AG08395 (cell line): ENCODE measurements around the gene IFNL3.
"Not testable (repeated sequence)": the region's sequence is repeated elsewhere in the genome, so short reads cannot be mapped to it uniquely, and the experiment has no call there.

Experiments
- DNase-seq: peaks from one replicate; pipeline ENCODE4 v3.0.0; 2012; ENCODE audit warnings: mixed read lengths, low spot score

IFNL3 gene

DNA sequence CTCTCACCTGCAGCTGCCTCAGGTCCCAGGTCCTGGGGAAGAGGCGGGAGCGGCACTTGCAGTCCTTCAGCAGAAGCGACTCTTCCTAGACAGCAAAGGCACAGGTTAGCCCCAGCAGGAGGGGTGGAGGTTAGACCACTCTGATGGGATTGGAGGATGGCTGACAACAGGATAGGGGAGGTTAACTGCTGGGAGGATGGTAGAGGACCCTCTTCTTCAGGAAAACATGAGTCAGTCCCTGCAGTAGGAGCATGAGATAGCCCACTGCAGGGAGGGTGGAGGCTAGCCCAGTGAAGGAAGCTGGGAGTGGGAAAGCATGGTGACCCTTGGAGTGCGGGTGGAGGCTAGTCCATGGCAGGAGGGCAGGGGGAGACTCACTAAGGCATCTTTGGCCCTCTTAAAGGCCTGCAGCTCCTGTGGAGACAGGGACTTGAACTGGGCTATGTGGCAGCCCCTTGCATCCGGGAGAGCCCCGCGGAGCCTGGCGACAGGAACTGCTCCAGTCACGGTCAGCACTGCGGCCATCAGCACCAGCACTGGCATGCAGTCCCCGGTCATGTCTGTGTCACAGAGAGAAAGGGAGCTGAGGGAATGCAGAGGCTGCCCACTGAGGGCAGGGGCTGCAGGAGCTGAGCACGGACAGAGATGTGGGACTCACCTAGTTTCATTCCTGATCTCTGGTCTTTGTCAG, at the start of gene IFNL3:
Gene IFNL3 (minus strand): TSS at position 597 of the 691 bp plus-strand sequence. CDS start 39 bp downstream, at position 558.
- not testable (repeated sequence) for DNase-seq

DNA sequence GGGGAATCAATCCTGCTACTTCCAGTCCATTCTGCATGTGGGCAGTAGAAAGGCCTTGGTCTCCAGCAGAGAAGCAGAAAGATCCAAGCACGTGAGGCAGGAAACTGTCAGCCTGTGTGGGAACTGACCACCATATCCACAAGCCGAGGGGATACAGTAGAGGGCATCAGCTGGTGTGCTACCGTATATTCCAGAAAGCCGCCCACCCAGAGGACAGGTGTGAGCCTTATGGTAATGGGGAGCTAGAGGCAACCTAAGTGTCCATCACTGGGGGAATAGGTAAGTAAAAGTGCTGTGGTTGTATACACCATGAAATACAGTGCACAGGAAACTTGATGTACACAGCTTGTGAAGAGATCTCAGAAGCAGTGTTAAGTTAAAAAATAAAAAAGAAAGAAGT, 48.6 kb upstream of the IFNL3 start:
- no peak for DNase-seq

DNA sequence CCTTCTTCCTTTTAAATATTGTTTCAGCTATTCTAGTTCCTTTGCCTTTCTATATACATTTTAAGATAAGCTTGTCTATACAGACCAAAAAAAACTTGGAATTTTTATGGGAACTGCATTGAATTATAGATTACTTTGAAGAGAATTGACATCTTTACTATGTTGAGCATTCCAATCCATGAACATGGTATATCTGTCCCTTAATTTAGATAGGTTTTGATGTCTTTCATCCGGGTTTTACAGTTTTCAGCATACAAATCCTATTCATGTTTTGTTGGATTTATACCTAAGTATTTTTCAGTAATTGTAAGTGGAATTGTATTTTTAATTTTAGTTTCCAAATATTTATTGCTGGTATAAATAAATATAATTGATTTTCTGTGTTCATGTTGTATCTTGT, 39.2 kb upstream of the IFNL3 start:
- DNase-seq: no peak

DNA sequence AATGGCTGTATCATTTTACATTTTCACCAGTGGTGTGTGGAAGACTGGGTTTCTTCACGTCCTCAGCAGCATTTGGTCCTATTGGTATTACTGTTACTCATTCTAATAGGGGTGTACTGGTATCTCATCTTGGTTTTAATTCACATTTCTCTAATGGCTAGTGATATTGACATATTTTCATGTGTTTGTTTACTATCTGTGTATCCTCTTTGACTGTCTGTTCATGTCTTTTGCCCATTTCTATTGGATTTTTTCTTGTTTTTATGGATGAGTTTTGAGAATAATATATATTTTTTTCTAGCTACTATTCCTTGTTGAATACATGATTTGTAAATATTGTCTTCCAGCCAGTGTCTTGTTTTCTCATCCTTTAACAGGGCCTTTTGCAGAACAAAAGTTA, 37.2 kb upstream of the IFNL3 start:
- no peak for DNase-seq

DNA sequence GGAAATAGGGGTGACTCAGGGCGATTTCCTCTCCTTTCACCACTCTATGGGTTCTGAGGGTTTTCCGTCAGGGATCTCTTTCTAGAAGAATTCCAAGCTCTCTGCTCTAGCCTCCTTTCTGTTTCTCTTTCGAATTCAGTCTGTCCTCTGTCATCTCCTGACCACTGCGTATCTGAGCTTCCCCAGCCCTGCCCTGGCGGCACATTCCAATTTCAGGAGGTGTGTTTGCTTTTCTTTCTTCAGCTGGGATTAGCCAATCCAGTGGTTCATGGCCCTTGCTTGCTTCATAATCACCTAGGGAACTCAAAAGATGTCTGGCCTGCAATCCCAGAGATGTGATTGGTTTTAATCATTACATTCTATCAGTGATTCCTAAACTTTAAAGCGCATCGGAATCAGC, 32.8 kb upstream of the IFNL3 start:
- no peak for DNase-seq

DNA sequence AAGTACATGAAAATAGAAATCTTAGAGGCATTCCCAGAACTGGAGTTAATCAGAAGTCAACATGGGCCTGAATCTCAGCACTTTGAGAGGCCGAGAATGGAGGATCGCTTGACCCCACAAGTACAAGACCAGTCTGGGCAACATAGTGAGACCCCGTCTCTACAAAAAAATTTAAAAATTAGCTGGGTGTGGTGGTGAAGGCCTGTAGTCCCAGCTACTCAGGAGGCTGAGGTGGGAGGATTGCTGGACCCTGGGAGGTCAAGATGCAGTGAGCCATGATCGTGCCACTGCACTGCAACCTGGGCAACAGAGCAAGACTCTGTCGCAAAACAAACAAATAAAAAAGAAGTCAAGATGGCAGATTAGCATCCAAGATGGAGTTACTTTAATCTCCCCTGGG, 31.9 kb upstream of the IFNL3 start:
- no peak for DNase-seq

DNA sequence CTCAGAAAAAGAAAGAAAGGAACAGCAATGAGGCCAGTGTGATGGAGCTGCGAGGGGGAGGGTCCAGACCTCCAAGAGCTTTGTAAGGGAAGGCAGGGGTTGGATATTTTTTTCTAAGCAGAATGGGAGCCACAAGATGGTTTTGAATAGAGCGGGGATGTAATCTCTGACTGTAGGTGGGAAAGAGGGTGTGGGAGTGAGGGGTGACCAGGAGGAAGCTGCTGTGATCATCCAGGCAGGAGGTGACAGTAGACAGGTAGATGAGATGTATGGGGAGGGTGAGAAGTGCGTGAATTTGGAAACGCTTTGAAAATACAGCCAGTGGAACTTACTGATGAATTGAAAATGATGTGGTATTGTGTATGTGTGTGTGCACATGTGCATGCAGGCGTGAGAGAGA, 30.8 kb upstream of the IFNL3 start:
- DNase-seq: no peak

DNA sequence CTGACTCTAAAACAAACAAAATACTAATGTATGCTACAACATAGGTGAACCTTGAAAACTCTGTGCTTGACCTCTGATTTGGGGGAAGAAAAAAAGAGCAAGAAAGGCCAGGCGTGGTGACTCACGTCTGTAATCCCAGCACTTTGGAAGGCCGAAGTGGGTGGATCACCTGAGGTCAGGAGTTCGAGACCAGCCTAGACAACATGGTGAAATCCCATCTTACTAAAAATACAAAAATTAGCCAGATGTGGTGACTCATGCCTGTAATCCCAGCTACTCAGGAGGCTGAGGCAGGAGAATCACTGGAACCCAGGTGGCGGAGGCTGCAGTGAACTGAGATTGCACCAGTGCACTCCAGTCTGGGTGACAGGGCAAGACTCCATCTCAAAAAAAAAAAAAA, 29.1 kb upstream of the IFNL3 start:
- DNase-seq: not testable (repeated sequence)

DNA sequence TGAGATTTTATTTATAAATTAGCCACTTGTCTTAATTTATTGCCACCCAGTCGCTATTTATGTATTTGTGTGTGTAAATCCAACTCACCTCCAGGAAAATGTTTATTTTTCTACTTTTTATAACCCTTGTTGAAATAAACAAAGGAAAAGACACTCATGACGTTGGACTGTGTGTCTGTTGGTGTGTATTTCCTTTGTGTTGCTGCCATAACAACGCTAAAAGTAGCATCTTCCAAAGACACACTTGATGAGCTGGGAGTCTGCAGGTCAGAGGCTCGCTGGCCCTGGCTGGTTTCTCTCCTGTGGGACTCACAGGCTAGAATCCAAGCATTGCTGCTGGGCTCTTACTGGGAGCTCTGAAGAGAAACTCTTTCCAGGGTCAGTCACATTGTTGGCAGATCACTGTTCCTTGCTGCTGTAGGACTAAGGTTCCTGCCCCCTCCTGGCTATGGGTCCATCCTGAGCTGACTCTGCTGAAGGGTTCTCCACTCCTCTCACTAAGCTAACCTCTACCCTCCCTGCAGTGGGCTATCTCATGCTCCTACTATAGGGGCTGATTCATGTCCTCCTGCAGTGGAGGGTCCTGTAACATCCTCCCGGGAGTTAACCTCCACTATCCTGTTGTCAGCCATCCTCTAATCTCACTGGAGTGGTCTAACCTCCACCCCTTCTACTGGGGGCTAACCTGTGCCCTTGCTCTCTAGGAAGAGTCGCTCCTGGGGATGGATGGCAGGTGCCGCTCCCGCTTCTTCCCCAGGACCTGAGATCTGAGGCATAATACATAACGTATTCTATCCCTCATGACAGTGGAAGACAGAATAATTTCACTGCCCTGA, 25.4 kb upstream of the IFNL3 start:
- no peak for DNase-seq

DNA sequence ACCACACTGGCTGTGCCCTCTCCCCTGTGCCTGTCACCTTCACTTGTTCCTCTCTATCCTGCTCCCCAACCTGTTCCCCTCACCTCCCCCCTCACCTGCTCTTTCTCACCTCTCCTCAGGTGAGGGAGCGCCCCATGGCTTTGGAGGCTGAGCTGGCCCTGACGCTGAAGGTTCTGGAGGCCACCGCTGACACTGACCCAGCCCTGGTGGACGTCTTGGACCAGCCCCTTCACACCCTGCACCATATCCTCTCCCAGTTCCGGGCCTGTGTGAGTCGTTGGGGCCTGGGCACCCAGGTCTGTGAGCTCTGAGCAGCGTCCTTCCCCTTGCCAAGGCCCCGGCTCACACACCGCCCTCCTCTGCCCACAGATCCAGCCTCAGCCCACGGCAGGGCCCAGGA, 24.6 kb upstream of the IFNL3 start:
- DNase-seq: not testable (repeated sequence)

DNA sequence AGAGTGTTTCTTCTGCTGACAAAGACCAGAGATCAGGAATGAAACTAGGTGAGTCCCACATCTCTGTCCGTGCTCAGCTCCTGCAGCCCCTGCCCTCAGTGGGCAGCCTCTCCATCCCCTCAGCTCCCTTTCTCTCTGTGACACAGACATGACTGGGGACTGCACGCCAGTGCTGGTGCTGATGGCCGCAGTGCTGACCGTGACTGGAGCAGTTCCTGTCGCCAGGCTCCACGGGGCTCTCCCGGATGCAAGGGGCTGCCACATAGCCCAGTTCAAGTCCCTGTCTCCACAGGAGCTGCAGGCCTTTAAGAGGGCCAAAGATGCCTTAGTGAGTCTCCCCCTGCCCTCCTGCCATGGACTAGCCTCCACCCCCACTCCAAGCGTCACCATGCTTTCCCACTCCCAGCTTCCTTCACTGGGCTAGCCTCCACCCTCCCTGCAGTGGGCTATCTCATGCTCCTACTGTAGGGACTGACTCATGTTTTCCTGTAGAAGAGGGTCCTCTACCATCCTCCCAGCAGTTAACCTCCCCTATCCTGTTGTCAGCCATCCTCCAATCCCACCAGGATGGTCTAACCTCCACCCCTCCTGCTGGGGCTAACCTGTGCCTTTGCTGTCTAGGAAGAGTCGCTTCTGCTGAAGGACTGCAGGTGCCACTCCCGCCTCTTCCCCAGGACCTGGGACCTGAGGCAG, 23.9 kb upstream of the IFNL3 start:
- DNase-seq: not testable (repeated sequence)

DNA sequence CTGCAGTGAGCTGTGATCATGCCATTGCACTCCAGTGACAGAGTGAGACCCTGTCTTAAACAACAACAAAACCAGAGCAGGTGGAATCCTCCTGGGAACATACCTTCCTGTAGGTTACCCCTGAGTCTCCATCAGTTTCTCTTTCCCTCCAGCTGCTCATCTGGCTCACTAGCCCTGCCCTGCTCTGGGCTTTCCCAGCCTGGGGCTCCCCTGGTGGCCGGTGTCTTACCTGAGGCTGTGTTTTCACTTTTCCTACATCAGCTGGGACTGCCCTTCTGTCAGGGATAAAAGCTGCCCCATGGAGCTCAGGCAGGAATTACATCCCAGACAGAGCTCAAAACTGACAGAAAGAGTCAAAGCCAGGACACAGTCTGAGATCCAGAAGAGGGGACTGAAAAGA, 23.3 kb upstream of the IFNL3 start, which contains the start of gene IFNL2:
Gene IFNL2 (plus strand): TSS at position 312 of the 400 bp plus-strand sequence. CDS start 173 bp downstream, outside the sequence.
- not testable (repeated sequence) for DNase-seq

DNA sequence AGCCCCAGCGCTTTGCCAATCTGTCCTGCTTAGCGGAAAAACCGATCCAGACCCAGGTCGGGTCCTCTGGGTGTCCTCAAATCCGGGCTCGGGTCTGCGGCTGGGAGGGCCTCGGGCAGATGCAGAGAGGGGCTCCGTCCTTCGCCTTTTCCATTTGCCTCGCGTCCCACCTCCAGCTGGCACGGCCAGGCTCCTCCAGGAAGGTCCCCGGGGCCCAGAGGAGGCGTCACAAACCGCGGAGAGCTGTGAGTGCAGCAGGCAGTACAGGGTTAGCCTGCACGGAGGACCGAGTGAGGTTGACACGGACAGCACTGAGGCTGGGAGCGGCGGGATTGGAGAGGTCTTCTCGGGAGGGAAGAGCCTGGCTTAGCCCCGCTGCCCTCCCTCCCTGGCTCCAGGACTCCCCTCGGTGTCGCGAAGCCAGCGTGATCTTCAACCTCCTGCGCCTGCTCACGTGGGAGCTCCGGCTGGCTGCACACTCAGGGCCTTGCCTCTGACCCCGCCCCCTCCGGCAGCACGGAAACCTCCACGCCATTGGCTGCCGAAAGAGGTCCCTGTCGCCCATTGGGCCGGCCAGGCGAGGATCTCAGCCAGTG, 20.6 kb upstream of the IFNL3 start:
- no peak for DNase-seq

DNA sequence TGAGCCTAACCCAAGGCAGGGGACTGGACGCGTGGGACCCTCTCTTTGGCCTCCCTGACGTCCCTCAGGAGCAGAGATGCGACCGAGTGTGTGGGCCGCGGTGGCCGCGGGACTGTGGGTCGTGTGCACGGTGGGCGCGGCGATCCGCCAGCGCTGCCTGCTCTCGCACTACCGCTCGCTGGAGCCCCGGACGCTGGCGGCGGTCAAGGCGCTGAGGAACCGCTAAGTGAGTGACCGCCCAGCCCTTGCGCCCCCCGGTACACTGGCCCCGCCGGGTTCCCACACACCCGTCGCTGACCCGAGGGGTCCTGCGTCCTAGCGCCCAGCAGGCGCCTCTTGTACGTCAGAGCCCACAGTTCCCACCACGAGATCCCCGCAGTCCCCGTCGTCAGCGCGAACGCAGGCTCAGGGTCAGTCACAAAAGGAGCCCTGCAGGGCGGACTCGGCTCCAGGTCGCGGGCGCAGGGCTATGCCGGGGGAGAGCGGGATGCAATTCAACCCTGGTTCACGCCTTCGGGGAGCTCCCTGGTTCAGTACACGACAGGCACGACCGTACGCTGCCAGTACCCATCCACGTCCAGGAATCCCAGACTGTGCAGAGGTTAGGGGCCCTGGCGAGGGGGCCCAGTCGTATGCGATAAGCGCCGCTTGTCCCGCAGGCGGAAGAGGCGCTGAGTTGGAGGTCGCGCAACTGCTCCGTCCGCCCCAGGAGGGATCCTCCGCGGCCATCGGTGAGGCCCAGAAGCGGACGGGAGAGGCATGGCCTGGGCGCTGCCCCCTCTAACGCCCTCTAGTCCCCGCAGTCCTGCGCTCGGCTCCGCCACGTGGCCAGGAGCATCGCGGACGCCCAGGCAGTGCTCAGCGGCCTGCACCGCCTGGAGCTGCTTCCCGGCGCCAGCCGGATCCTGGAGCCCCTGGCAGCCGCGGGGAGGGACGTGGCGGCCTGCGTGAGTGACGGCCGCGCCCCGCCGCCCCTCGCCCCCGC, 19.8 kb upstream of the IFNL3 start:
- DNase-seq: no peak

DNA sequence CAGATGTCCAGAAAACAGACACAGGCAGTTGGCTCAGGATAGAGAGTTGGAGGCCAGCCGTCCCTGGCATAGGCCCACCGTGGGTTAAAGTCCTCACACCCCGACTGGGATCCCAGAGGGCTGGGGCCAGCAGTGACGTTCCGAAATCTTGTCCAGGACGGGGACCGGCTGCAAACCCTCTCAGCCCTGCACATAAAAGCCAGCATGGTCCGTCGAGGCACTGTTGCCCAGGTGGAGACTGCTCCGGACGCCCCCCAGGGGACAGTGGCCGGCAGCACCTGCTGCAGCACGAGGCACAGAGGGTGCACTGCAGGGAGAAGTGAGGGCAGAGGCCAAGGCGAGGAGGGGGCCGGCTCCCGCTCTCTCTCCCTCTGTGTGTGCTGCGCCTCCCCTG, 19.1 kb upstream of the IFNL3 start:
- DNase-seq: no peak

DNA sequence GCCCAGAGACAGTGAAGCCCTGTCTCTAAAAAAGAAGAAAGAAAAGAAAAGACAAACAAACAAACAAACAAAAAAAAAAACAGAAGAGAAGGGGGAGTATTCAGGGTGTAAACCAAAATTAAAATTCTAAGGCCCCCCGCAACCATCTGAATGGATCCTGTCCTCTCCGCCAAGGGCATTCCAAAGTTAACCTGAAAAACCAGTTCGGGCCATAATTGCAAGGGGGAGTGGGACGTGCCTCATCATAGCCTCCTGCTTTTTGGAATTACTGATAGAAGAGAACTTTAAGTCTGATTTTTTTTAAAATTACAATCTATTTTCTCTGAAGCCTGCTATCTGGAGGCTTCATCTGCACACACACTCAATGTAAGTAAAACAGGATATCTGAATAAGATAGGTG, 17.7 kb upstream of the IFNL3 start:
- no peak for DNase-seq

DNA sequence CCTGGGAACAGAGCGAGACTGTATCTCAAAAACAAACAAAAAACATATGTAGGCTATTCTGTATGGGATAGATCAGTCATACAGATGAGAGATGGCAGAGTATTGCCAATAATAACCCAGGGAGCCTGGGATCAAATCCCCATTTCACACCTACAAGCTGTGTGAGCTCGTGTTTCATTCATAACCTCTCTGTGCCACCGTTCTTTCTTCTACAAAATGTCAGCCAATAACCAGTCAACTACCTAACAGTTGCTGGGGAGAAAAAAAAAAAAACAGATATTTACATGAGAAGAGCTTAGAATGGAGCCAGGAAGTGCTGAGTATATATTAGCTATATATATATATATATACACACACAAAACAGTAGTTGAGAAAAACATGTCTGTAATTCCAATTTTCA, 16.9 kb upstream of the IFNL3 start:
- DNase-seq: no peak

DNA sequence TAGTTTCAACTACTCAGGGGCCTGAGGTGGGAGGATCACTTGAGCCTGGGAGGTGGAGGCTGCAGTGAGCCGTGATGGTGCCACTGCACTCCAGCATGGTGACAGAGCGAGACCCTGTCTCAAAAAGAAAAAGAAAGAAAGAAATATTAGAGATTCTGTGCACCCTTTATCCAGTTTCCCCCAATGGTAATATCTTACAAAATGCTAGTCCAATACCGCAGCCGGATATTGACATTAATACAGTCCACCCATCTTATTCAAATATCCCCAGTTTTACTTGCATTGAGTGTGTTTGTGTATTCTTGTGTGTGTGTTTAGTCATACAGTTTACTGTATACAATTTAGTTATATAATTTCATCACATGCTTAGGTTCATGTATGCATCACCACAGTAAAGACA, 12.4 kb upstream of the IFNL3 start:
- DNase-seq: no peak

DNA sequence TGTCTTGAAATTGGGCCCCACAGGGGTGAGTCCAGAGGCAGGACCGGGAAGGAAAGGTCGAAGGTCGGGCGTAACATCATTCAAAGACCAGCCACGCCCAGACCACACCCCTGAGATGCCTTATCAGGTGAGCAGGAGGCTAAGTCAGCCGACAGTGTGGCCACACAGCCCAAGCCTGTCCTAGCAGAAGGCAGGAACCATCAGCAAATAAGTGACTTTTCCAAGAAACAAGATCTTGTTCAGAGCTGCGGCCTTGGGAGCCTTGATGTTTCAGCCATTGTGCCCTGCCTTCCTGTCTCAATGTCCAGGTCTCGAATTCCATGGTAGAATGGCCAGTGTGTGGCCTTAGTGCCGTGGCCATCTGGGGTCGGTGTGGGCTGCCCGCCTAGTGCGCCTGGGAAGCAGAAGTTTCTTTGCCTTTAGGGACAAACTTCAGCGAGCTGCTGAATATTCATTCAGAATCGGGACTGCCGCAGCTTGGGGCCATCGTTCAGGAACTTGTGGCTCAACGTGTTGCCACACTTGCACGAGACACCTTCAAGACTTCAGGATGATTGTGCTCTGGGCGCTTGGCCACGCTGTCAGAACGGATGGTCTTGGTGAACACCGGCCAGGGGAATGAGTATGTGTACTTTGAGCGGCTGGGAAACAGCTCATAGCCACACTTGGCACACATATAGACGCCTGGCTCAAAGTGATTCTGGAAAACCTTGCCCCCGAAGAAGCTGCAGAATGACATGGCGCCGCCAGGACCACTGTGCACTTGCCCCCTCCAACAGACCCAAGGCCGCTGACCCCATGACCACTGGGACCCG, 9.9 kb upstream of the IFNL3 start:
- DNase-seq: no peak
